ENCODE results near the gene STK17A. TPM values are rescaled to one million over a fixed set of nuclear protein-coding genes. Genes with fewer than 3 reads are reported as not detected.
"Not testable (repeated sequence)": the region's sequence is repeated elsewhere in the genome, so short reads cannot be mapped to it uniquely, and the experiment has no call there.

STK17A gene
- polyA plus RNA-seq, 1 donor from 2014 or later = 7.9 TPM

DNA sequence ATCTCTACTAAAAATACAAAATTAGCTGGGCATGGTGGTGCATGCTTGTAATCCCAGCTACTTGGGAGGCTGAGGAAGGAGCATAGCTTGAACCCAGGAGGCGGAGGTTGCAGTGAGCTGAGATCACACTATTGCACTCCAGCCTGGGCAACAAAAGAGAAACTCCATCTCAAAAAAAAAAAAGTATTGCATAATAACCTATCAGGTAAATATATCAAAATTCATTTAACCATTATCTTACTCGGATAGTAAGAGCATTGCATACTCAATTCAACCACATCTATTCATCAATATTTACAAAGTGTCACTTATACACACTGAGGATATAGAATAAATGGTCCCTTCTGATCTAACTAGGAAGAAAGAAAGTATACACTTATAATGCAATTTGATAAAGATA lies 9.1 kb upstream of the STK17A start:
- H2AFZ ChIP-seq (ENCODE audit: low read depth, low read length); H3K36me3 ChIP-seq (ENCODE audit: insufficient read depth, low read length); H3F3A ChIP-seq (ENCODE audit: insufficient read depth, low read length, poor library complexity, severe bottlenecking); H3K9ac ChIP-seq (ENCODE audit: low read length); H4K20me1 ChIP-seq (ENCODE audit: insufficient read depth); H3K9me2 ChIP-seq (ENCODE audit: insufficient read depth, low read length); H3K79me2 ChIP-seq (replicated peaks; ENCODE audit: insufficient read depth, low read length); H3K4me2 ChIP-seq (ENCODE audit: low read length); H3K27me3 ChIP-seq (ENCODE audit: insufficient read depth, low read depth, low read length); H3K9me3 ChIP-seq (ENCODE audit: low read length); H3K4me3 ChIP-seq (ENCODE audit: low read length); H3K27ac ChIP-seq (ENCODE audit: low read length): not testable (repeated sequence)

- TF ChIP-seq TAF1 (IDR thresholded peaks at IDR 0.05; ENCODE audit: low read depth) (no peak), MXI1 (conservative IDR thresholded peaks at IDR 0.05; ENCODE audit: poor library complexity, severe bottlenecking) (no peak), RAD21 (conservative IDR thresholded peaks at IDR 0.05) (no peak), POLR2AphosphoS5 (IDR thresholded peaks at IDR 0.05) (no peak), CTCF (IDR thresholded peaks at IDR 0.05; ENCODE audit: poor library complexity, severe bottlenecking) (no peak), SMC3 (conservative IDR thresholded peaks at IDR 0.05; ENCODE audit: poor library complexity) (no peak), EP300 (conservative IDR thresholded peaks at IDR 0.05; ENCODE audit: poor library complexity, severe bottlenecking) (no peak), EZH2 (IDR thresholded peaks at IDR 0.05; ENCODE audit: borderline replicate concordance, insufficient read depth, low read length, poor library complexity, severe bottlenecking) (no peak)
- TF ChIP-seq, protein P1, sequence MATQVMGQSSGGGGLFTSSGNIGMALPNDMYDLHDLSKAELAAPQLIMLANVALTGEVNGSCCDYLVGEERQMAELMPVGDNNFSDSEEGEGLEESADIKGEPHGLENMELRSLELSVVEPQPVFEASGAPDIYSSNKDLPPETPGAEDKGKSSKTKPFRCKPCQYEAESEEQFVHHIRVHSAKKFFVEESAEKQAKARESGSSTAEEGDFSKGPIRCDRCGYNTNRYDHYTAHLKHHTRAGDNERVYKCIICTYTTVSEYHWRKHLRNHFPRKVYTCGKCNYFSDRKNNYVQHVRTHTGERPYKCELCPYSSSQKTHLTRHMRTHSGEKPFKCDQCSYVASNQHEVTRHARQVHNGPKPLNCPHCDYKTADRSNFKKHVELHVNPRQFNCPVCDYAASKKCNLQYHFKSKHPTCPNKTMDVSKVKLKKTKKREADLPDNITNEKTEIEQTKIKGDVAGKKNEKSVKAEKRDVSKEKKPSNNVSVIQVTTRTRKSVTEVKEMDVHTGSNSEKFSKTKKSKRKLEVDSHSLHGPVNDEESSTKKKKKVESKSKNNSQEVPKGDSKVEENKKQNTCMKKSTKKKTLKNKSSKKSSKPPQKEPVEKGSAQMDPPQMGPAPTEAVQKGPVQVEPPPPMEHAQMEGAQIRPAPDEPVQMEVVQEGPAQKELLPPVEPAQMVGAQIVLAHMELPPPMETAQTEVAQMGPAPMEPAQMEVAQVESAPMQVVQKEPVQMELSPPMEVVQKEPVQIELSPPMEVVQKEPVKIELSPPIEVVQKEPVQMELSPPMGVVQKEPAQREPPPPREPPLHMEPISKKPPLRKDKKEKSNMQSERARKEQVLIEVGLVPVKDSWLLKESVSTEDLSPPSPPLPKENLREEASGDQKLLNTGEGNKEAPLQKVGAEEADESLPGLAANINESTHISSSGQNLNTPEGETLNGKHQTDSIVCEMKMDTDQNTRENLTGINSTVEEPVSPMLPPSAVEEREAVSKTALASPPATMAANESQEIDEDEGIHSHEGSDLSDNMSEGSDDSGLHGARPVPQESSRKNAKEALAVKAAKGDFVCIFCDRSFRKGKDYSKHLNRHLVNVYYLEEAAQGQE (IDR thresholded peaks at IDR 0.05; ENCODE audit: borderline replicate concordance) = no peak
- H3K27me3 ChIP-seq (ENCODE audit: insufficient read depth, low read depth, low read length) = no peaks in the 10 kb centered on the region
Observed at GRCh38 chr7:43575506-43575905, 7.4 kb upstream of the STK17A start.

GRCh38 chr7:43576241-43576640 lies 6.7 kb upstream of the STK17A start:
- H3K4me3 ChIP-seq (ENCODE audit: low read length) = no peak overlapping the region
- no peaks in the 10 kb centered on the region for H3K79me2 ChIP-seq (replicated peaks; ENCODE audit: insufficient read depth, low read length)
- no peaks in the 10 kb centered on the region for H3K9me2 ChIP-seq (ENCODE audit: insufficient read depth, low read length)
- H3K27me3 ChIP-seq (ENCODE audit: insufficient read depth, low read depth, low read length) = no peaks in the 10 kb centered on the region
- no peak overlapping the region for H3K4me2 ChIP-seq (ENCODE audit: low read length)
- TF ChIP-seq EP300 (conservative IDR thresholded peaks at IDR 0.05; ENCODE audit: poor library complexity, severe bottlenecking) (no peak), EZH2 (IDR thresholded peaks at IDR 0.05; ENCODE audit: borderline replicate concordance, insufficient read depth, low read length, poor library complexity, severe bottlenecking) (no peak), MXI1 (conservative IDR thresholded peaks at IDR 0.05; ENCODE audit: poor library complexity, severe bottlenecking) (no peak), POLR2AphosphoS5 (IDR thresholded peaks at IDR 0.05) (no peak), RAD21 (conservative IDR thresholded peaks at IDR 0.05) (no peak), CTCF (IDR thresholded peaks at IDR 0.05; ENCODE audit: poor library complexity, severe bottlenecking) (no peak), TAF1 (IDR thresholded peaks at IDR 0.05; ENCODE audit: low read depth) (no peak)
- H3K36me3 ChIP-seq (ENCODE audit: insufficient read depth, low read length) = no peaks in the 10 kb centered on the region
- no peak overlapping the region for H2AFZ ChIP-seq (ENCODE audit: low read depth, low read length)
- H3K9ac ChIP-seq (ENCODE audit: low read length) = no peak overlapping the region
- H3F3A ChIP-seq (ENCODE audit: insufficient read depth, low read length, poor library complexity, severe bottlenecking) = no peaks in the 10 kb centered on the region
- no peak overlapping the region for H3K27ac ChIP-seq (ENCODE audit: low read length)
- no peaks in the 10 kb centered on the region for H4K20me1 ChIP-seq (ENCODE audit: insufficient read depth)
- H3K9me3 ChIP-seq (ENCODE audit: low read length) = no peaks in the 10 kb centered on the region

More at GRCh38 chr7:43575506-43575905, 7.4 kb upstream of the STK17A start:
- H3F3A ChIP-seq (ENCODE audit: insufficient read depth, low read length, poor library complexity, severe bottlenecking) = no peaks in the 10 kb centered on the region
- no peaks in the 10 kb centered on the region for H3K79me2 ChIP-seq (replicated peaks; ENCODE audit: insufficient read depth, low read length)
- no peaks in the 10 kb centered on the region for H3K9me2 ChIP-seq (ENCODE audit: insufficient read depth, low read length)
- no peak overlapping the region for H3K9ac ChIP-seq (ENCODE audit: low read length)
- H3K27ac ChIP-seq (ENCODE audit: low read length) = no peak overlapping the region
- H4K20me1 ChIP-seq (ENCODE audit: insufficient read depth) = no peaks in the 10 kb centered on the region
- H3K9me3 ChIP-seq (ENCODE audit: low read length) = no peaks in the 10 kb centered on the region
- no peak overlapping the region for H3K4me2 ChIP-seq (ENCODE audit: low read length)
- H3K36me3 ChIP-seq (ENCODE audit: insufficient read depth, low read length) = no peaks in the 10 kb centered on the region
- H2AFZ ChIP-seq (ENCODE audit: low read depth, low read length) = no peak overlapping the region
- no peak overlapping the region for H3K4me3 ChIP-seq (ENCODE audit: low read length)
